ENCODE results near the gene NAPA. TPM values are rescaled to one million over a fixed set of nuclear protein-coding genes. Genes with fewer than 3 reads are reported as not detected.
A peak's percentile ranks its signal among the peaks of the same experiment; 100 is the strongest.

The NAPA gene
- total RNA-seq, 6 donors from 2014 or later = 107 to 183 (median 152) TPM

DNA sequence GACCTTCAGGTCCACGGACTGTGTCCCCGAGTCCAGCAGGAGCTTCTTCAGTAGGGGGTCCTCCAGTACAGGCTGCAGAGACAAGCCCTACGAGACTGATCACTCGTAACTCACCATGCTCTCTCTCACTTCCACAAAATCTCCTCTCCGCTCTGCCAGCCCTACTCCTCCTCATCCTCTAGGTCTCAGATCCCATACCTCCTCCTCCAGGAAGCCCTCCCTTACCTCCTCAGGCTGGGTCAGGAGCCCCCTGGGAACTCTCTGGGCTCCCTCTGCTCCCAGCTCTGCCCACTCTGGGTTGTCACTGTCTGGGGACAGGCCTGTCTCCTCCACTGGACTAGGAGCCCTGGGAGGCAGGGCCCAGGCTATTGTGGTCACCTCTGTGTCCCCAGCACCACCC, 23.9 kb upstream of the NAPA start:
- WGBS, 2 donors = 85 to 89% methylated on average over 5 of the region's 5 CpGs
- H3K27me3 ChIP-seq = no peaks in the 10 kb centered on the region

DNA sequence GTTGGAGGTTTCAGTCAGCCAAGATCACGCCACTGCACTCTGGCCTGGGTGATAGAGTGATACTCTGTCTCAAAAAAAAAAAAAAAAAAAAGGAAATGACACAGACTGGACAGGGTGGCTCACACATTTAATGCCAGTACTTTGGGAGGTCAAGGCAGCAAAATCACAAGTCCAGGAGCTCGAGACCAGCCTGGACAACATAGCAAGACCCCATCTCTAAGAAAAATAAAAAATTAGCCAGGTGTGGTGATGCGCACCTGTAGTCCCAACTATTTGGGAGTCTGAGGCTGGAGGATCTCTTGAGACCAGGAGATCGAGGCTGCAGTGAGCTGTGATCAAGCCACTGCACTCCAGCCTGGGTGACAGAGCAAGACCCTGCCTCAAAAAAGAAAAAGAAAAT, 22.6 kb upstream of the NAPA start:
- WGBS, 2 donors = 92 to 94% methylated on average over 4 of the region's 4 CpGs
- H3K36me3 ChIP-seq = no peaks in the 10 kb centered on the region
- no peaks in the 10 kb centered on the region for H3K9me3 ChIP-seq
- H3K27me3 ChIP-seq = no peaks in the 10 kb centered on the region
- H3K4me3 ChIP-seq = no peak overlapping the region
- no peak overlapping the region for H3K27ac ChIP-seq
- no peaks in the 10 kb centered on the region for H3K4me1 ChIP-seq
- ATAC-seq (ENCODE audit: low FRiP score in 2 of 2) (no peak), DNase-seq (no peak)
- TF ChIP-seq CTCF (IDR thresholded peaks at IDR 0.05) (no peak), POLR2AphosphoS5 (IDR thresholded peaks at IDR 0.05) (no peak)

More for the DNA sequence above, 23.9 kb upstream of the NAPA start:
- DNase-seq (no peak), ATAC-seq (ENCODE audit: low FRiP score in 2 of 2) (no peak)
- Histone ChIP-seq H3K4me3 (no peak overlapping the region), H3K36me3 (no peaks in the 10 kb centered on the region), H3K4me1 (no peaks in the 10 kb centered on the region), H3K27ac (no peak overlapping the region), H3K9me3 (no peaks in the 10 kb centered on the region)
- no peak for TF ChIP-seq POLR2AphosphoS5 (IDR thresholded peaks at IDR 0.05)

DNA sequence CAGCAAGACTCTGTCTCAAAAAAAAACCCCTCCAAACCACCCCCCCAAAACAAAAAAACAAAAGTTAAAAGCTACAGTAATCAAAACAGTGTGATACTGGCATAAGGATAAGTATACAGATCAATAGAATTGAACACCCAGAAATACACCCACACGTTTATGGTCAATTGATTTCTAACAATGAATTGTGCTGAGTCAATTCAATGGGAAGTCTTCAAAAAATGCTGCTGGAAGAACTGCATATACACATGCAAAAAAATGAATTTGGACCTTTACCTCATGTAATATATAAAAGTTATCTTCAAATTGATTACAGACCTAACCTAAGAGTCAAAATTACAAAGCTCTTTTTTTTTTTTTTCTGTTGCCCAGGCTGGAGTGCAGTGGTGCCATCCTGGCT, 19.8 kb upstream of the NAPA start:
- H3K27me3 ChIP-seq = no peaks in the 10 kb centered on the region
- H3K36me3 ChIP-seq = no peaks in the 10 kb centered on the region
- DNase-seq = no peak
- 52 to 65% methylated on average over 1 of the region's 1 CpG for WGBS, 2 donors
- TF ChIP-seq POLR2A (IDR thresholded peaks at IDR 0.05) = no peak
- no peak for TF ChIP-seq EP300 (IDR thresholded peaks at IDR 0.05)
- no peak for TF ChIP-seq CTCF (IDR thresholded peaks at IDR 0.05)
- no peak for TF ChIP-seq POLR2AphosphoS5 (IDR thresholded peaks at IDR 0.05)
- H3K4me1 ChIP-seq = no peaks in the 10 kb centered on the region
- H3K4me3 ChIP-seq = no peak overlapping the region
- ATAC-seq (ENCODE audit: low FRiP score in 2 of 2) = no peak
- no peaks in the 10 kb centered on the region for H3K9me3 ChIP-seq
- H3K27ac ChIP-seq = no peak overlapping the region

DNA sequence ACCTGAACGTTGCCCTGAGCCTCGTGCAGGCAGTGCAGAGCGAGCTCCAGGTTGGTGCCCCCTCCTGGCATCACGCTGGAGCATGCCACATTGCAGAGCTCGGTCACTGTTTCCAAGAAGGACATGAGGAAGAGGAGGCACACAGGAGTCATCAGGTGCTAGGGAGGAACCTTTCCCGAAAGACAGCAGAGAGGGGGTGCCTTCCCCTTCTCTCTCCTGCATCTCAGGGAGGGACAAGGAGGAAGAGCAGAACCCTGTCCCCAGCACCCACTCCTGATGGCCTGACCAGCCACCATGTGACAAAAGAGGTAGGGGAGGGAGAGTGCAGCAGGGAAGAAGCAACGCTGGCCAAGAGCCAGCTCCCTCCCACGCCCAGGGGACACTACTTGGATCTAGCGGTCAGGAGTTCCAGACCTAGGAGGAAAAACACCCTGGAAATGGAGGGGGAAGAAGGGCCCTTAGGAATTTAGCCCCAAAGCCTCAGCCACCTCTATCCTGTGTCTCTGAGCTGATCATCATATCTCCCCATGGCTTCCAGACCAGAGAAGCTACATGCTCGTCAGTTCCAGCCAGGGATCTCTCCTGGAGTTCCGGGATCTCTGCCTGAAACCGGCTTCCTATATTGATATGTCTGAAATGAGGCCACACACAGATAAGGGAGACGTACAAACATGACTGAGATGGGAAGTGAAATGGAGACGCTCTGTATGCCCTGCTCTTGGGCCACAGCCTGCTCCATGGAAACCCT, 17.0 kb upstream of the NAPA start:
- Histone ChIP-seq H3K4me3 (no peak overlapping the region), H3K9me3 (no peaks in the 10 kb centered on the region), H3K27ac (no peak overlapping the region), H3K36me3 (no peaks in the 10 kb centered on the region), H3K27me3 (no peaks in the 10 kb centered on the region), H3K4me1 (no peaks in the 10 kb centered on the region)
- WGBS, 2 donors = 51 to 66% methylated on average over 10 to 14 of the region's 14 CpGs
- DNase-seq (no peak), ATAC-seq (ENCODE audit: low FRiP score in 2 of 2) (no peak)
- TF ChIP-seq POLR2AphosphoS5 (IDR thresholded peaks at IDR 0.05) (no peak), CTCF (IDR thresholded peaks at IDR 0.05) (no peak), EP300 (IDR thresholded peaks at IDR 0.05) (no peak), POLR2A (IDR thresholded peaks at IDR 0.05) (no peak)

- ATAC-seq (ENCODE audit: low FRiP score in 2 of 2) = peak; percentile 14 to 28
- Histone ChIP-seq H3K36me3 (no peaks in the 10 kb centered on the region), H3K27ac (no peak overlapping the region), H3K4me3 (no peak overlapping the region), H3K4me1 (peaks cover 0 to 4% (median 0%) of the 10 kb centered on the region in 4 donors), H3K9me3 (no peaks in the 10 kb centered on the region), H3K27me3 (no peaks in the 10 kb centered on the region)
- DNase-seq = no peak
- TF ChIP-seq POLR2A (IDR thresholded peaks at IDR 0.05) (no peak), CTCF (IDR thresholded peaks at IDR 0.05) (no peak), POLR2AphosphoS5 (IDR thresholded peaks at IDR 0.05) (no peak), EP300 (IDR thresholded peaks at IDR 0.05) (no peak)
- 81 to 87% methylated on average over 15 to 16 of the region's 16 CpGs for WGBS, 2 donors
These were observed 14.3 kb upstream of the NAPA start for GRCh38 chr19:47529018-47529742.
